Measurements from ENCODE around the gene CFAP298.

Gene CFAP298

DNA sequence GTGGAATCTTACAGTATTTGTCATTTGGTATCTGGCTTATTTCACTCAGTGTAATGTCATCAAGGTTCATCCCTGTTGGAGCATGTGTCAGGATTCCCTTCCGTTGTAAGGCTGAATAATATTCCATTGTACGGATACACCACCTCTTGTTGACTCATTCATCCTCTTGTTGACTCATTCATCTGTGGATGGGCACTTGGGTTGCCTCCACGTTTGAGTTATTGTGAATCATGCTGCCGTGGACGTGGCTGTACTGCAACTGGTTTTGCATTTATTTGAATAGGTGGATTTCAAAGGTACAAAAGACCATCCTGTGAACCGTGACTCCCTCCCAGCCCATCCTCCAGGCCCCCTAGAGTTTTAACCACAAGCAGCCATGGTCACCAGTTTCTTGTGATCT is 15.0 kb downstream of the CFAP298 start:
- no peak for DNase-seq

DNA sequence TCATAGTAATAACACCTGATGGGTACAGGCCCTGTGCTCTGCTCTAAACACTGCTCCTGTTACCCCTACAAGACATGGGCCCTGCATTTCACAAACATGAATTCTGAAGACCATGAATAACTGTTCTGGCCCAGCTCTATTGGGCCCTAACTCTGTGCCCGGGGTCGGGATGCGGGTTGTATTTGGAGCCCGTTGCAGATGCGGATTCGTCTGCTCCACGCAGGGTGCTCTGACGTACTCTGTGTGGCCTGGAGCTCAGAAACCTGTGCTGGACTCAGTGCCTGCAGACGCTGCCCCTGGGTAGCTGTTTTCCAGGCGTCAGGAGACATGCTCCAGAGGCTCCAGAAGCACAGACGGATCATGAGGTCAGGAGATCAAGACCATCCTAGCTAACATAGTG is 16.7 kb downstream of the CFAP298 start:
- no peak for DNase-seq

GRCh38 chr21:32593690-32594089 is 18.5 kb downstream of the CFAP298 start:
- DNase-seq, result no peak

DNA sequence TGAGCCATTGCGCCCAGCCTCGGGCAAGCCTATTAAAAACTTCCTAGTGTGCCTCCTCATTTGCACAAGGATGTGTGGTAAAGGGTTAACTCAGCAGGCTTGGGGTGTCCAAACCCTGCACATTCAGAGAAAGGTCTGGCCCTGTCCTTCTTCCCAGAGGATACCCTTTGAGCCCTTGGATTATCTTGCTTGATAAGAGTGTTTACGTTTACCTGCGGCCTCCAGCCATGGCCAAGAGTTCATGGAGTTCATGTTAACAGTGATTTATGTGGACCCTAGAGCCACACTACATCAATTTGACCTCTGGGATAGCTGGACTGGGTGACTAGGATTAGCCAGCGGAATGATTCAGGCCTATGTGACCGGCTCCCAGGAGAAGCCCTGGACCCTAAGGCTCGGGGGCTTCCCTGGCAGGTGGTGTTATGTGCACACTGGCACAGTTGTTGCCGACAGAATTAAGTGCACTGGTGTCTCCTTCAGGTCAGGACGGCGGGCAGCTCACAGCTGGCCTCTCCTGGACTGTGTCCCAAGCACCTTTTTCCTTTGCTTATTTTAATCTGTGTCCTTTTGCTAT is 19.2 kb downstream of the CFAP298 start:
- DNase-seq, result no peak

GRCh38 chr21:32590130-32590529 is 22.0 kb downstream of the CFAP298 start:
- DNase-seq, result no peak

GRCh38 chr21:32587651-32588050 is 24.5 kb downstream of the CFAP298 start:
- DNase-seq, result no peak

GRCh38 chr21:32587120-32587519 is 25.1 kb downstream of the CFAP298 start:
- DNase-seq, result no peak

- DNase-seq, result no peak
Measured at GRCh38 chr21:32585970-32586369, 26.2 kb downstream of the CFAP298 start.

GRCh38 chr21:32585042-32585710 is 27.0 kb downstream of the CFAP298 start, which contains the start of gene TCP10L:
Gene TCP10L (minus strand): TSS chr21:32585523. CDS start chr21:32584304, 1,219 bp downstream.
- DNase-seq, result no peak

- DNase-seq, result no peak
Measured at GRCh38 chr21:32584472-32584871, 27.7 kb downstream of the CFAP298 start.

- no peak for DNase-seq
Measured at GRCh38 chr21:32581732-32582131, 30.4 kb downstream of the CFAP298 start.

GRCh38 chr21:32580949-32581348 is 31.2 kb downstream of the CFAP298 start:
- no peak for DNase-seq

- peak; percentile 8 for DNase-seq
Measured at GRCh38 chr21:32578107-32578691, 34.0 kb downstream of the CFAP298 start.

GRCh38 chr21:32576011-32576410 is 36.2 kb downstream of the CFAP298 start:
- no peak for DNase-seq

GRCh38 chr21:32574946-32575925 is 36.9 kb downstream of the CFAP298 start:
- DNase-seq, result no peak

DNA sequence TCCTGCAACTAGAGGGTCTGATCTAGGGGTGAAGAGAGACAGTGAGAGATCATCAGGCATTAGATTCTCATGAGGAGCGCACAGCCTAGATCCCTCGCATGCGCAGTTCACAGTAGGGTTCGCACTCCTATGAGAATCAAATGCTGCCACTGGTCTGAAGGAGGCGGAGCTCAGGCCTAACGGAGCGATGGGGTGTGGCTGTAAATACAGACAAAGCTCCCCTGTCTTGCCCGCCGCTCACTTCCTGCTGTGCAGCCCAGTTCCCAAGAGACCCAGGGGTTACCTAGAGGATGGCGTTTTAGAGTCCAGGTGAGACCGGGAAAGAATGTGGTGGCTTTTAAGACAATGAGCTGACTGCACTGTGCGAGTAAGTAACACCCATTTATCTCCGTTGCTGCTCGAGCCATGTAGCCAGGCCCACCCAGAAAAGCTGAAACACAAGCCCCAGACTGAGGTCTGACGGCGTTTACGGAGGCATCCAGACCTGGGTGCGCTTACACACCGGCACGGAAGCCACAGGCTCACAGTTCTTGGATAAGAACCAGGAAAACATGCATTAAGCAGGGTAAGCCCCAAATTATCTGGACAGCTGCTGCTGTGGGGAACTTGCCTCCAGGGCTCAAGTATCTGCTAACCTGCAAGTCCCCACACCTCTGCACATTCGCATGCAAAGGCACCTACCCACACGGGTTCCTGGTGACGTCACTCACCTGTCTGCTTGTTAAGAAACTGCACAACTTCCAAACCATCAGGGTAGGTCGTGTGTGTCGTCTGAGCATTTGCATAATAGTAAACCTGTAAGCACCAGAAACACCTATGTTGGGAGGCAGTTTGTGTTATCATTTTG is 39.4 kb downstream of the CFAP298 start:
- DNase-seq, result no peak

GRCh38 chr21:32570456-32570855 is 41.7 kb downstream of the CFAP298 start:
- DNase-seq, result no peak

DNA sequence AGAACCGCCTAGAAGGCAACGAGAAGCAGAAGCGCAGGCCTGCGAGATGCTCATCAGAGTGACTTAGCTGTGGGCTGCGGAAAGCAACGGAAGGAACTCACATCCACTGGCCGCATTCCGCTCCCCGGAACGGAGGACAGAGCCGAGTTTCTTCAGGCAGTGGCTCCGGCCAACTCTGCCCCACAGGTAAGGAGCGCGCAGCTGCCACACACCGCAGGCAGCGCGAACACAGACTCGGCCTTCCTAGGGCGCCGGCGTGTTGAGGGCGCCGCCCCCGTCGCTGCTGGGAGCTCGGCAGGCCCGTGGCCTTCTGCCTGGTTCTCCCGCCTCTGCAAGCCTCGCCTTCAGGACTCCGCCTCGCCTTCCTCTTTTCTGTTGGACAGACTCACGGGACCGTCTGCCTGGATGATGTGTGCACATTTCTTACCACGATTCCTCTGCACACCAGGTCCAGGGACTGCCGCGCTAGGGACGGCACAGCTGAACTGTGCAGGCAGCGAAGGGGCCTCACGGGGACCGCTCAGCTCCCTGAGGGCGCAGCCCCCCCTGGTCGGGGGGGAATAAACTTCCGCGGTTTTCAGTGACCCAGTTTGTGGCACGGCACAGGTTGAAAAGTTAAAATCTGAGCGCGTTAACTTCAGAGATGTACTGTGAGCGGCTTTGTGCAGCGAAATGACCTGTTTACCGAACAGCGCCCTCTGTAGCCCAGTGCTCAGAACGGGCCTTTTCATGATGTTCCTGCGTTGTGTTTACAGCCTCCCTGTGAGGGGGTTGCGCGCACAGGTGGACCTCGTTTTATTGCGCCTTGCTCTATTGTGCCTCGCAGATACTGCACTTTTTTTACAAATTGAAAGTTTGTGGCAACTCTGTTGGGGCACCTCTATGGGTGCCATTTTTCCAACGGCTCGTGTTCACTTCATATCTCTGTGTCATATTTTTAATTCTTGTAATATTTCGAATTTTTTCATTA is 42.6 kb downstream of the CFAP298 start:
- peak; percentile 77 for DNase-seq

GRCh38 chr21:32567626-32568025 is 44.6 kb downstream of the CFAP298 start:
- no peak for DNase-seq

- no peak for DNase-seq
Measured at GRCh38 chr21:32566741-32567389, 45.3 kb downstream of the CFAP298 start.
